Endothelial cell of umbilical vein (primary cell): ENCODE results near the gene ROBO2. TPM values are rescaled to one million over a fixed set of nuclear protein-coding genes. Genes with fewer than 3 reads are reported as not detected.

Experiments
- BruUV-seq: library from RNA; stranded (reverse); fragments of 400-500 nt; replicated peaks from 2 replicates; lab custom pipeline; 2021; lab: Mats Ljungman, UMichigan
- CTCF ChIA-PET: fragments of 300-600, 350-600 bp; sonication (Branson Sonifier 250); formaldehyde crosslinking; loops from one replicate; lab custom pipeline; 2021; ENCODE audit warnings: antibody characterized with exemption, inconsistent platforms; lab: Charles Lee
- POLR2A ChIA-PET: fragments of 300-600, 350-600 bp; sonication (Branson Sonifier 250); formaldehyde crosslinking; loops from one replicate; lab custom pipeline; 2021; ENCODE audit warnings: antibody characterized with exemption, inconsistent platforms; lab: Charles Lee
- DNase-seq: peaks from one replicate; pipeline ENCODE4 v3.0.0-alpha.2; 2011; ENCODE audit warnings: low read depth, low spot score
- FAIRE-seq: peaks from 2 replicates; lab custom pipeline; 2011; peaks lifted over from hg19 to GRCh38; lab: Jason Lieb, UNC
- H2AFZ ChIP-seq: 2 replicates; pipeline ENCODE4 v1.6.0; 2012; ENCODE audit warnings: low read depth, low read length, control low read depth, inconsistent platforms
- H3K27ac ChIP-seq: 2 replicates; pipeline ENCODE4 v1.5.1; 2011; ENCODE audit warnings: low read depth, mild to moderate bottlenecking, control low read depth, low read length, moderate library complexity; ENCODE audit not compliant: insufficient read depth
- H3K27me3 ChIP-seq, 2 experiments: 2 replicates each; pipeline versions ENCODE4 v1.6.0 to v1.6.1; 2011; ENCODE audit warnings: low read length in 2 of 2, mixed read lengths in 1 of 2; ENCODE audit not compliant: control insufficient read depth in 2 of 2, insufficient read depth in 2 of 2
- H3K36me3 ChIP-seq, 2 experiments: 2 replicates in 1 of 2; 3 replicates in 1 of 2; pipeline ENCODE4 v1.5.1; 2011; ENCODE audit warnings: low read length in 2 of 2, mild to moderate bottlenecking in 1 of 2, moderate library complexity in 1 of 2; ENCODE audit not compliant: control insufficient read depth in 2 of 2, insufficient read depth in 2 of 2; ENCODE audit errors: extremely low read depth in 1 of 2
- H3K4me1 ChIP-seq: 3 replicates; pipeline ENCODE4 v1.5.1; 2011; ENCODE audit warnings: mild to moderate bottlenecking, low read length; ENCODE audit not compliant: control insufficient read depth, insufficient read depth; ENCODE audit errors: extremely low read depth
- H3K4me2 ChIP-seq: 2 replicates; pipeline ENCODE4 v1.6.1; 2011; ENCODE audit warnings: low read length, control low read depth, mixed read lengths; ENCODE audit not compliant: insufficient read depth
- H3K4me3 ChIP-seq, 3 experiments: fragments of 200-600 bp in 1 of 3; sonication (generic), shearing (Covaris generic) in 1 of 3; replicated peaks in 1 of 3; 2 replicates each; pipeline ENCODE4 v1.5.1; 2011 to 2016; ENCODE audit warnings: control low read depth in 3 of 3, low read length in 3 of 3, mild to moderate bottlenecking in 2 of 3, inconsistent platforms in 1 of 3, low read depth in 1 of 3, moderate library complexity in 1 of 3; ENCODE audit not compliant: insufficient read depth in 1 of 3
- H3K79me2 ChIP-seq: 2 replicates; pipeline ENCODE4 v1.6.0; 2012; ENCODE audit warnings: low read length, inconsistent platforms; ENCODE audit not compliant: control insufficient read depth, insufficient read depth
- H3K9ac ChIP-seq: replicated peaks from 2 replicates; pipeline ENCODE3; 2011; ENCODE audit warnings: low read length, control low read depth; ENCODE audit not compliant: insufficient read depth; ENCODE audit errors: extremely low read depth
- H3K9me1 ChIP-seq: replicated peaks from 3 replicates; pipeline ENCODE4 v1.6.0; 2011; ENCODE audit warnings: mild to moderate bottlenecking, low read length; ENCODE audit not compliant: control insufficient read depth, insufficient read depth; ENCODE audit errors: extremely low read depth
- H3K9me3 ChIP-seq: replicated peaks from 2 replicates; pipeline ENCODE4 v1.5.1; 2012; ENCODE audit warnings: low read length, inconsistent platforms; ENCODE audit not compliant: control insufficient read depth, insufficient read depth
- H4K20me1 ChIP-seq: replicated peaks from 2 replicates; pipeline ENCODE3; 2011; ENCODE audit warnings: mild to moderate bottlenecking, low read length; ENCODE audit not compliant: control insufficient read depth, insufficient read depth; ENCODE audit errors: extremely low read depth
- EZH2 ChIP-seq: IDR thresholded peaks from 2 replicates; pipeline ENCODE4 v1.6.1; 2012; ENCODE audit warnings: borderline replicate concordance, low read depth, mild to moderate bottlenecking, moderate library complexity, low read length, inconsistent platforms; ENCODE audit not compliant: severe bottlenecking
- FOS ChIP-seq: IDR thresholded peaks from 2 replicates; pipeline ENCODE4 v1.6.1; 2011; ENCODE audit warnings: mild to moderate bottlenecking, low read length, moderate library complexity, borderline replicate concordance; ENCODE audit not compliant: insufficient read depth
- GATA2 ChIP-seq: IDR thresholded peaks from 2 replicates; pipeline ENCODE4 v1.7.0; 2011; ENCODE audit warnings: low read depth, mild to moderate bottlenecking, moderate library complexity, mixed read lengths, low read length; ENCODE audit not compliant: insufficient read length, insufficient read depth
- JUN ChIP-seq: IDR thresholded peaks from 2 replicates; pipeline ENCODE4 v1.6.1; 2011; ENCODE audit warnings: borderline replicate concordance, low read depth; ENCODE audit not compliant: insufficient read length, insufficient read depth
- MYC ChIP-seq: IDR thresholded peaks from one replicate; pipeline ENCODE4 v1.6.1; 2011; ENCODE audit warnings: mild to moderate bottlenecking, low read depth, low read length
- POLR2A ChIP-seq: IDR thresholded peaks from 2 replicates; pipeline ENCODE4 v1.6.1; 2012; ENCODE audit warnings: low read depth, mild to moderate bottlenecking, control low read depth, low read length
- POLR2AphosphoS5 ChIP-seq: IDR thresholded peaks from 2 replicates; pipeline ENCODE4 v1.6.1; 2012; ENCODE audit warnings: low read depth, mild to moderate bottlenecking, control low read depth, low read length, moderate library complexity; ENCODE audit not compliant: insufficient read depth
- dilution Hi-C: fragments of 300-500 bp; cut with MboI; formaldehyde crosslinking; loops from one replicate; pipeline ENCODE4 v1.15.0; 2019; ENCODE audit warnings: low sequenced_read_pairs; ENCODE audit not compliant: extremely low pct_ligation_motif_present
- intact Hi-C: fragments of 100-400 bp; cut with micrococcal nuclease; formaldehyde crosslinking; loops from one replicate; pipeline ENCODE4 v1.10.0; 2022
- polyA plus RNA-seq, 4 experiments: library from polyadenylated mRNA; depleted of rRNA in 3 of 4; stranded (reverse) in 3 of 4; unstranded in 1 of 4; fragments of >200 nt; gene quantifications; 2 replicates each; pipeline versions ENCODE4 v1.2.1 to v1.2.3, GENCODE V29; 2011 to 2012; ENCODE audit warnings: missing spikeins in 1 of 4
- total RNA-seq: library from RNA; stranded (reverse); gene quantifications from 2 replicates; pipeline ENCODE4 v1.2.3, GENCODE V29; 2021
- TF ChIP-seq, protein P1 (sequence below), 2 donors: IDR thresholded peaks; 1 replicate in 1 of 2; 2 replicates in 1 of 2; pipeline ENCODE4 v1.5.1; 2011; ENCODE audit warnings: low read length in 2 of 2, mild to moderate bottlenecking in 2 of 2, moderate library complexity in 2 of 2, control low read depth in 1 of 2, inconsistent platforms in 1 of 2, low read depth in 1 of 2; ENCODE audit not compliant: insufficient read depth in 1 of 2; ENCODE audit errors: extremely low read depth in 1 of 2
- TF ChIP-seq, protein P2 (sequence below): IDR thresholded peaks from 2 replicates; pipeline ENCODE4 v1.6.1; 2011; ENCODE audit not compliant: insufficient read depth, insufficient read length

Gene ROBO2
- total and polyA plus RNA-seq, 2 donors (not counting 3 experiments of a cell fraction or from before 2014, with no cell fraction given) = not detected

DNA sequence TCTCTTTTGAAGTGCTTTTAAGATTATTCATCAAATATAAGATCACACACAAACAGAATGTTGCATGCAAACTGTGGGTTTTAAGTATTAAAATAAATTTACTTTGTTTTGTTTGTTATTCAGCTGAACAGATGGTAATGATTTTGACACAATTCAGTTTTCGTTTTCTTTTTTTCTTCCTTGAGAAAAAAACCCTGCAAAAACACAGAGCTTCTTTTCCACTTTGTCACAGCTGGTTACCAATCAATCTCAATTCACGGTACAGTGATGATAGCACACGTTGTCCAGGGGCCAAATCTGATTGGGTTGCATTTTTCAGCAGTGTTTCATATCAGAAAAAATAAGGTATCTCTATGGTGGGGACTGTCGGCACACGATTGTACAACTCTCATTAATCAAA, 473.6 kb downstream of the ROBO2 start:
- DNase-seq (no peak), FAIRE-seq (no peak)
- no peaks in the 10 kb centered on the region for H3K9me1 ChIP-seq
- H3K9ac ChIP-seq = no peak overlapping the region
- no peak overlapping the region for H3K4me3 ChIP-seq
- H4K20me1 ChIP-seq = no peaks in the 10 kb centered on the region
- H3K4me1 ChIP-seq = no peaks in the 10 kb centered on the region
- H3K27ac ChIP-seq = no peak overlapping the region
- ChIA-PET CTCF (no interaction called here), POLR2A (no interaction called here)
- intact Hi-C loops = no loop called here
- dilution Hi-C loops = no loop called here
- H3K27me3 ChIP-seq = no peaks in the 10 kb centered on the region
- no peaks in the 10 kb centered on the region for H3K9me3 ChIP-seq
- no TSS peak for BruUV-seq
- no peak for TF ChIP-seq POLR2AphosphoS5
- TF ChIP-seq GATA2 = no peak
- TF ChIP-seq POLR2A = no peak
- no peak for TF ChIP-seq JUN
- TF ChIP-seq FOS = no peak
- no peak for TF ChIP-seq MYC
- no peak for TF ChIP-seq EZH2
- TF ChIP-seq, protein P1, sequence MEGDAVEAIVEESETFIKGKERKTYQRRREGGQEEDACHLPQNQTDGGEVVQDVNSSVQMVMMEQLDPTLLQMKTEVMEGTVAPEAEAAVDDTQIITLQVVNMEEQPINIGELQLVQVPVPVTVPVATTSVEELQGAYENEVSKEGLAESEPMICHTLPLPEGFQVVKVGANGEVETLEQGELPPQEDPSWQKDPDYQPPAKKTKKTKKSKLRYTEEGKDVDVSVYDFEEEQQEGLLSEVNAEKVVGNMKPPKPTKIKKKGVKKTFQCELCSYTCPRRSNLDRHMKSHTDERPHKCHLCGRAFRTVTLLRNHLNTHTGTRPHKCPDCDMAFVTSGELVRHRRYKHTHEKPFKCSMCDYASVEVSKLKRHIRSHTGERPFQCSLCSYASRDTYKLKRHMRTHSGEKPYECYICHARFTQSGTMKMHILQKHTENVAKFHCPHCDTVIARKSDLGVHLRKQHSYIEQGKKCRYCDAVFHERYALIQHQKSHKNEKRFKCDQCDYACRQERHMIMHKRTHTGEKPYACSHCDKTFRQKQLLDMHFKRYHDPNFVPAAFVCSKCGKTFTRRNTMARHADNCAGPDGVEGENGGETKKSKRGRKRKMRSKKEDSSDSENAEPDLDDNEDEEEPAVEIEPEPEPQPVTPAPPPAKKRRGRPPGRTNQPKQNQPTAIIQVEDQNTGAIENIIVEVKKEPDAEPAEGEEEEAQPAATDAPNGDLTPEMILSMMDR (IDR thresholded peaks at IDR 0.05; ENCODE audit: extremely low read depth in 1 of 2, insufficient read depth in 1 of 2, low read depth in 1 of 2, low read length in 2 of 2) = no peak
- TF ChIP-seq, protein P2, sequence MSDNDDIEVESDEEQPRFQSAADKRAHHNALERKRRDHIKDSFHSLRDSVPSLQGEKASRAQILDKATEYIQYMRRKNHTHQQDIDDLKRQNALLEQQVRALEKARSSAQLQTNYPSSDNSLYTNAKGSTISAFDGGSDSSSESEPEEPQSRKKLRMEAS = no peak
- no peaks in the 10 kb centered on the region for H3K36me3 ChIP-seq
- no peak overlapping the region for H2AFZ ChIP-seq
- H3K79me2 ChIP-seq = no peaks in the 10 kb centered on the region
- no peak overlapping the region for H3K4me2 ChIP-seq
